Immature natural killer cell (primary cell): ENCODE data around the gene WNK2. TPM values are rescaled to one million over a fixed set of nuclear protein-coding genes. Genes with fewer than 3 reads are reported as not detected.

Experiments used
- DNase-seq, 3 donors: peaks; one replicate each; pipeline ENCODE4 v3.0.0; 2022; ENCODE audit warnings: mixed read lengths in 1 of 3
- H3K27ac Mint-ChIP-seq, 6 donors: one replicate each; pipeline ENCODE4 v1.8.0; 2020; ENCODE audit warnings: mixed read lengths in 6 of 6, mild to moderate bottlenecking in 5 of 6, inconsistent platforms in 4 of 6, moderate library complexity in 3 of 6
- H3K27me3 Mint-ChIP-seq, 3 donors: one replicate each; pipeline ENCODE4 v1.8.0; 2020 to 2021; ENCODE audit warnings: low read depth in 3 of 3, mild to moderate bottlenecking in 3 of 3, mixed read lengths in 3 of 3, moderate library complexity in 3 of 3, inconsistent platforms in 1 of 3
- H3K36me3 Mint-ChIP-seq, 3 donors: one replicate each; pipeline ENCODE4 v1.8.0; 2020; ENCODE audit warnings: mixed read lengths in 3 of 3, inconsistent platforms in 2 of 3, mild to moderate bottlenecking in 2 of 3
- H3K4me1 Mint-ChIP-seq, 2 donors: one replicate each; pipeline ENCODE4 v1.8.0; 2020; ENCODE audit warnings: inconsistent platforms in 2 of 2, mild to moderate bottlenecking in 2 of 2, mixed read lengths in 2 of 2, moderate library complexity in 1 of 2
- H3K4me3 Mint-ChIP-seq, 5 donors: one replicate each; pipeline ENCODE4 v1.8.0; 2020; ENCODE audit warnings: mild to moderate bottlenecking in 5 of 5, mixed read lengths in 5 of 5, inconsistent platforms in 3 of 5, moderate library complexity in 3 of 5
- H3K9me3 Mint-ChIP-seq, 6 donors: one replicate each; pipeline ENCODE4 v1.8.0; 2020; ENCODE audit warnings: mild to moderate bottlenecking in 6 of 6, mixed read lengths in 6 of 6, inconsistent platforms in 4 of 6, moderate library complexity in 3 of 6
- polyA plus RNA-seq, 3 donors: library from polyadenylated mRNA; unstranded; fragments of 300-500 nt; fragmentation: Illumina TruSeq; gene quantifications; one replicate each; pipeline ENCODE4 v1.2.3, GENCODE V29; 2021

The WNK2 gene
- polyA plus RNA-seq, 3 donors from 2014 or later: not detected

DNA sequence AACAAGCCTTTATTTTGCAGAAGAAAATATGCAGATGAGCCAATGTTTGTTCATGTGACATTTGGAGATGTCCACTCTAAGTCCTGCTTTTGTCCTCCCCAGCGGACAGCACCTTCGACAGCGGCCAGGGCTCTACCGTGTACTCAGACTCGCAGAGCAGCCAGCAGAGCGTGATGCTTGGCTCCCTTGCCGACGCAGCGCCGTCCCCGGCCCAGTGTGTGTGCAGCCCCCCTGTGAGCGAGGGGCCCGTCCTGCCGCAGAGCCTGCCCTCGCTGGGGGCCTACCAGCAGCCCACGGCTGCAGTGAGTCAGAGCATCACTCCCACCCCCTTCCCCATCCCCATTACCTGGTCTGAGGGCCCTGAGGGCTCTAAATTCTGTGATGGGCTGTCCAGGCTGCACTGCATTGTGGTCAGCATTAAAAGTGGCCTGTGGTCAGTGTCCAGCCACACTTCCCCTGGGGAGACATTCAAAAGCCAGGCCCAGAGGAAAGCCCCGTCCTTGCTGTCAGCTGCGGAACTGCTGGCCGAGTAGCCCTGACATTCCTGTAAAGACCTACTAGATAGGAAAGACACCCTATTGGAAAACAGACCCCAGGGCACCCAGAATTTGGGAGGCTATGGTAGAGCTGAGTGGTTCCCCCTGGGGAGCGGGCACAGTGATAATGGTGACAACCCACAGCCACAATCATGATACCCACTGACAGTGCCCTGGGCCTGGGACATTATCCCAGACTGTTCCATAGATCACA, 69.0 kb downstream of the WNK2 start:
- no peak overlapping the region for H3K27ac Mint-ChIP-seq
- H3K9me3 Mint-ChIP-seq: no peaks in the 10 kb centered on the region
- peaks cover 0 to 13% (median 2%) of the 10 kb centered on the region in 3 donors for H3K27me3 Mint-ChIP-seq
- no peaks in the 10 kb centered on the region for H3K36me3 Mint-ChIP-seq
- peaks cover 0 to 2% of the 10 kb centered on the region in 2 donors for H3K4me1 Mint-ChIP-seq
- no peak overlapping the region for H3K4me3 Mint-ChIP-seq
- no peak for DNase-seq

DNA sequence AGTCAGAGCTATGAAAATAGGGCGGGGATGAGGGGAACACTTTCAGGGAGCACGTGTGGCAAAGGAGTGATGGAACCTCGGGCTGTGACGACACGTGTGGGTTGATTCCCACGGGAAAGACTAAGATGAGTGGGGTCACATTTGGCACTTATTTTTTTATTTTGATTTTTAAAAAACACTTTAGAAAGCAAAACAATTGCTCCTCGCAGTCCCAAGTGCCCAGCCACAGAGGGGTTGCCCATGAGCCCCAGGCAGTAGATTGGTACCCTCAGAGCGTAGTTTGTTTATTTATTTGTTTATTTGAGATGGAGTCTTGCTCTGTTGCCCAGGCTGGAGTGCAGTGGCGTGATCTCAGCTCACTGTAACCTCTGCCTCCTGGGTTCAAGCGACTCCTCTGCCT, 69.7 kb downstream of the WNK2 start:
- Mint-ChIP-seq H3K36me3 (no peaks in the 10 kb centered on the region), H3K27ac (no peak overlapping the region), H3K4me1 (peaks cover 0 to 2% of the 10 kb centered on the region in 2 donors), H3K9me3 (no peaks in the 10 kb centered on the region), H3K27me3 (peaks cover 0 to 13% (median under 1%) of the 10 kb centered on the region in 3 donors), H3K4me3 (no peak overlapping the region)
- DNase-seq: no peak

- no peak overlapping the region for H3K27ac Mint-ChIP-seq
These were observed 70.1 kb downstream of the WNK2 start for GRCh38 chr9:93254061-93254481.

DNA sequence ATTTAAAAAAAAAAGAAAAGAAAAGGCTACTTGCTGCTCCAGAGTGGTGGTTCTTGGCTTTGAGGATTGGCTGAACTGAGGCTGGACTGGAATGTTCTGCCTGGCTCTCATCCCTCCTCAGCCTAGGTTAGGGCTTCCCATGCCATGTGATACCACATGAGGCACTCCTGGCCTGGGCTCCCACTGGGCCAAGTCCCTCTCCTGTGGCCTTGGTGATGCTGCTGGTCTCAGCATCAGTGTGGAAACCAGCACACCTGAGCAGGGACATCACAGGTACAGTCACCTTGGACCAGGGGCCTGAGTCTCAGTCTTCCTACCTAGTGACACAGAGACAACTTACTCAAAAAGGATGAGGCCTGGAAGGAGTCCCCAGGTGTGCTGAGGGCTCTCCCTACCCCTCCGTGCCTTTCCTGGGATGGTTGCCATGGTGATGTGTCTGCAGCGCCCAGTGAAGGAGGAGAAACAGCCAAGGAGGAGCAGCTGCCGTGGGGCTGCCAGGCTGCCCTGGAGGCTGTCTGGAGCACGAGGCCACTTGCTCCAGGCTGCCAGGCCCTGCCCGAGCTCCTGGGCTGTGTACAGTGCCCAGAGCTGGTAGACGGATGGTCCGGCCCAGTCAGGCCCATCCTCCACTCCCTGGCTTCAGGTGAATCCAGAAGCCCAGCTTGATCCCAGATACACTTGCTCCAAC, 71.0 kb downstream of the WNK2 start:
- H3K4me1 Mint-ChIP-seq: peaks cover 0 to 2% of the 10 kb centered on the region in 2 donors
- peak overlapping the region in 1 of 6 donors; percentile 53 for H3K27ac Mint-ChIP-seq
- H3K36me3 Mint-ChIP-seq: no peaks in the 10 kb centered on the region
- no peak for DNase-seq
- no peak overlapping the region for H3K4me3 Mint-ChIP-seq
- peaks cover 0 to 13% (median 3%) of the 10 kb centered on the region in 3 donors for H3K27me3 Mint-ChIP-seq
- no peaks in the 10 kb centered on the region for H3K9me3 Mint-ChIP-seq

More at GRCh38 chr9:93254061-93254481, 70.1 kb downstream of the WNK2 start:
- Mint-ChIP-seq H3K36me3 (no peaks in the 10 kb centered on the region), H3K4me3 (no peak overlapping the region), H3K4me1 (peaks cover 0 to 2% of the 10 kb centered on the region in 2 donors), H3K9me3 (no peaks in the 10 kb centered on the region), H3K27me3 (peaks cover 0 to 13% (median 1%) of the 10 kb centered on the region in 3 donors)
- no peak for DNase-seq

- no peak for DNase-seq
- peak overlapping the region in 1 of 6 donors; percentile 53 for H3K27ac Mint-ChIP-seq
- H3K4me3 Mint-ChIP-seq: no peak overlapping the region
- no peaks in the 10 kb centered on the region for H3K36me3 Mint-ChIP-seq
- H3K4me1 Mint-ChIP-seq: peaks cover 0 to 2% of the 10 kb centered on the region in 2 donors
- peaks cover 0 to 10% (median 3%) of the 10 kb centered on the region in 3 donors for H3K27me3 Mint-ChIP-seq
- H3K9me3 Mint-ChIP-seq: no peaks in the 10 kb centered on the region
These were observed 71.5 kb downstream of the WNK2 start for GRCh38 chr9:93255494-93255867.

DNA sequence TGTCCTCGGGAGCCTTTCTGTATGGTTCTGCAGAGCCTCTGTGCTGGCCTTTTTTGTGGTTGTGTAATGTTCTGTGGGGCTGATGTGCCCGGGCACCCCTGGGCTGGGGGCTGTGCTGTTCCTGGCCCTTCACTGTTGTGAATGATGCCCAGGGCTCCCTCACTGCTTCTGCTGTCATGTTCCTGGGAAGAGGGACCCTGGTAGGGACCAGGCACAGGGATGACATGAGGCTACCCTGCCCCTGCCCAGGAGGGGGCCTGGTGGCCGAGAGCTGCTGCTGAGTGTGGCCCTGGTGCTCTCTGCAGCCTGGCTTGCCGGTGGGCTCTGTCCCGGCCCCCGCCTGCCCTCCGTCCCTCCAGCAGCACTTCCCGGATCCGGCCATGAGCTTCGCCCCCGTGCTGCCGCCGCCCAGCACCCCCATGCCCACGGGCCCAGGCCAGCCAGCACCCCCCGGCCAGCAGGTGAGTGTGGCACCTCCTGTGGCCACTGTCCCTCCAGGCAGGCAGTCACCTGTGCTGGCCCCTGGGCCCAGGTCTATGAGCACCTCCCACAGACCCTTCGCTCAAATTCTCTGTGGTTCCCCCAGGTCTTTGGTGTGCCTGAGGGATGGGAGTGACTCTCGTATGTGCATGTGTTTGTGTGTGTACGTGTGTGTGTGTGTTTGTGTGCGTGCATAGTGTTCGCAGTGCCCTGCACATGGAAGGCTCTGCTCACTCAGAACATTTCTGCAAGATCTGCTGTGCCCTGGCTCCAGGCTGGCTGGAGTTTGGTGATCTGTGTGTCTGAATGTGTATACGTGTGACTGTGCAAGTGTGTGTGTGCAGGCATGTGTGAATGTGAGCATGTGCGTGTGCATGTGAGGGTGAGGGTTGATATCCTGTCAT, 72.3 kb downstream of the WNK2 start:
- H3K36me3 Mint-ChIP-seq: no peaks in the 10 kb centered on the region
- H3K4me3 Mint-ChIP-seq: no peak overlapping the region
- peaks cover 0 to 10% (median 3%) of the 10 kb centered on the region in 3 donors for H3K27me3 Mint-ChIP-seq
- no peak overlapping the region for H3K27ac Mint-ChIP-seq
- H3K4me1 Mint-ChIP-seq: peaks cover 0 to 2% of the 10 kb centered on the region in 2 donors
- no peaks in the 10 kb centered on the region for H3K9me3 Mint-ChIP-seq
- no peak for DNase-seq

DNA sequence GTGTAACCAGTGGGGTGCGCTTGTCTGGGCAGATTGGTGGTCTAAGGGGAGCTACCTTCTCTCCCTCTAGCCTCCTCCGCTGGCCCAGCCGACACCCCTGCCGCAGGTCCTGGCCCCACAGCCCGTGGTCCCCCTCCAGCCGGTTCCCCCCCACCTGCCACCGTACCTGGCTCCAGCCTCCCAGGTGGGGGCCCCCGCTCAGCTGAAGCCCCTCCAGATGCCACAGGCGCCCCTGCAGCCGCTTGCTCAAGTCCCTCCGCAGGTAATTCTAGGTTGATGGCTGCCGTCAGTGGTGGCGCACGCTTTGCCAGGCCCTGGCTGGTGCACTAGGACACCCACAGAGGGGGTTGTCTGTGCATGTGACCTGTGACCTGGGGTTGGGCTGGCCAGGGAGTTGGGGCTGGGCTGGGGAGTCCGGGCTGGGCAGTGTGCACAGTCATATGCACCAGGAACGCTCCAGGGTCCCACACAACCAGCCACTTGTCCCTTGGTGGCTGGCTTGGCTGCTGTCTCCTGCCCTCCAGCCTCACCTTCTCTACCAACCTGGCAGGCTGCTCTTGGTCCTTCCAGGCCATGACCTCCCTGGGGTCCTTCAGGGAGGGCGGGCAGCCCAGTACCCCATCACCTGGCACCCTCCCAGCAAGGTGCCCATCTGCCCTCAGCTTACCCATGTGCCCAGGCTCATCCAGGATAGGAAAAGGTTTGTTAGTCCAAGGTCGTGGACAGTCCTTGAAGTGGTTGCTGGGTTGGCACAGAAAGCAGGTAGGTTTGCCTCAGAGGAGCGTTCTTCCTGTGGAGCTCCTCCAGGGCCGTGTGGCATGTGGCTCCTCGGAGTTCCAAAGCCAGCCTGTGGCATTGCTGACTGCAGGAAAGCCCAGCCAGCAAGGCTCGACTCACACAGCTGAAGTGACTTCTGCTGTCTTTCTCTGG, 73.2 kb downstream of the WNK2 start:
- H3K36me3 Mint-ChIP-seq: no peaks in the 10 kb centered on the region
- peaks cover 0 to 8% (median 3%) of the 10 kb centered on the region in 3 donors for H3K27me3 Mint-ChIP-seq
- no peak for DNase-seq
- H3K4me3 Mint-ChIP-seq: no peak overlapping the region
- no peaks in the 10 kb centered on the region for H3K9me3 Mint-ChIP-seq
- peaks cover 0 to 2% of the 10 kb centered on the region in 2 donors for H3K4me1 Mint-ChIP-seq
- H3K27ac Mint-ChIP-seq: no peak overlapping the region

DNA sequence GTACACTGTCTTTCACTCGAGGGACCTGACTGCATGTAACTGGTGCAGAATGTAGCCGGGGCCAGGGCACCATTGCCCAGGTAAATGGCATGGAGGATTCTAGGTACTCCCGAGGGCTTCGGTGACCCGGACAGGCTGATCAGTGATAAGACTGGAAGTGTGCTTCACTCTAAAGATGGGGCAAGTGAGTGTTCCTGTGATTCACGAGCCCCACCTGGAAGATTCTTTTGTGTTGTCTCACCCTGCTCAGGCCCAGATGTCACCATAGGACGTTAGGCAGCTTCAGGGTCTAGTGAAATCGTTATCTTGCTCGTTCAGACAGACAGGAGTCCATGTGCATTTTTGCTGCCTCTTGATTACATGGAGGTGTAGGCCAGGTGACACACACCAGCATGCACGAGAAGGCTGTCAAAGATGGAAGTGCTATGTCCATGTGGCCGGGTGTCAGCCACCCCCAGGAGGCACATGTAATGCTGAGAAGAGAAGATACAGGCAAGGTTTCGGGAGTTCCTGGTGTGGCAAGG, 73.9 kb downstream of the WNK2 start:
- no peaks in the 10 kb centered on the region for H3K36me3 Mint-ChIP-seq
- no peak for DNase-seq
- no peaks in the 10 kb centered on the region for H3K9me3 Mint-ChIP-seq
- H3K27ac Mint-ChIP-seq: no peak overlapping the region
- H3K4me3 Mint-ChIP-seq: no peak overlapping the region
- peaks cover 0 to 2% of the 10 kb centered on the region in 2 donors for H3K4me1 Mint-ChIP-seq
- H3K27me3 Mint-ChIP-seq: peaks cover 0 to 8% (median 3%) of the 10 kb centered on the region in 3 donors

- peaks cover 0 to 2% of the 10 kb centered on the region in 2 donors for H3K4me1 Mint-ChIP-seq
- DNase-seq: no peak
- no peak overlapping the region for H3K27ac Mint-ChIP-seq
These were observed 74.5 kb downstream of the WNK2 start for GRCh38 chr9:93258419-93258817.

GRCh38 chr9:93258818-93259489, 75.0 kb downstream of the WNK2 start:
- no peaks in the 10 kb centered on the region for H3K9me3 Mint-ChIP-seq
- H3K27me3 Mint-ChIP-seq: peaks cover 0 to 6% (median 3%) of the 10 kb centered on the region in 3 donors
- H3K36me3 Mint-ChIP-seq: no peaks in the 10 kb centered on the region
- H3K4me1 Mint-ChIP-seq: peaks cover 0 to 2% of the 10 kb centered on the region in 2 donors
- no peak for DNase-seq
- H3K4me3 Mint-ChIP-seq: no peak overlapping the region
- no peak overlapping the region for H3K27ac Mint-ChIP-seq

More at GRCh38 chr9:93258419-93258817, 74.5 kb downstream of the WNK2 start:
- H3K27me3 Mint-ChIP-seq: peaks cover 0 to 8% (median 3%) of the 10 kb centered on the region in 3 donors
- H3K9me3 Mint-ChIP-seq: no peaks in the 10 kb centered on the region
- H3K36me3 Mint-ChIP-seq: no peaks in the 10 kb centered on the region
- no peak overlapping the region for H3K4me3 Mint-ChIP-seq

DNA sequence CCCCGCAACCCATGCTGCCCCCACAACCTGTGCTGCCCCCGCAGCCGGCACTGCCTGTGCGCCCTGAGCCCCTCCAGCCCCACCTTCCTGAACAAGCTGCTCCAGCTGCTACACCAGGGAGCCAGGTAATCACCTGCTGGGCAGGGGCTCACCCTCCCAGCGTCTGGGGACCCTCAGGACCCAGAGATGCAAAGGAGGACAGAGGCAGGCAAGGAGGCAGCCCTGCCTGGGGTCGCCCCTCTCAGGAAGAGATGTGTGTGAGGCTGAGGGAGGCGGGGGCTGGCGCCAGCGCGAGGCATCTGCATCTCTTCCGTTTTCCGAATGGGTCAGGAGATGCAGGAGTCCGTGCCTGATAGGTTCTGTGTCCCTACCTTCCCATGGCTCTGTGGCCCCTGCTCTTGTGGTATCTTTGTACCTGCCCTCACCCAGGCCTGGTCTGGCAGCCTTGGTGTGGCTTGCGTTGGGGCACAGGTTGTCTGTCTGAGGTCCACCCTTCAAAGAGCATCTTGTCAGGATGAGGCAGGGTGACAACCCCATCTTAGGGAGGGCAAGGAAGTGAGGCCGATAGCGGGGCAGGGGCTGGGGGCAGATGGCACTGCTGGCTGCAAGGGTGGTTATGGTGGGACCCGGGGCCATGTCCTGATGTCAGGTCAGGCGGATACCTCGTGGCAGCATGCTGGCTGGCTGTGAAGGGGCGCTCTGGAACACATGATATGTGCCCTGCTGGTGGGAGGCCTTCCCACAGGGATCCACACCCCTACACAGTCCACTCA, 75.7 kb downstream of the WNK2 start:
- Mint-ChIP-seq H3K36me3 (no peaks in the 10 kb centered on the region), H3K9me3 (no peaks in the 10 kb centered on the region), H3K27ac (no peak overlapping the region), H3K4me1 (peaks cover 0 to 2% of the 10 kb centered on the region in 2 donors), H3K27me3 (peaks cover 1 to 6% (median 4%) of the 10 kb centered on the region in 3 donors), H3K4me3 (no peak overlapping the region)
- no peak for DNase-seq
